ENCODE measurements around the gene SNX5.

SNX5 gene

DNA sequence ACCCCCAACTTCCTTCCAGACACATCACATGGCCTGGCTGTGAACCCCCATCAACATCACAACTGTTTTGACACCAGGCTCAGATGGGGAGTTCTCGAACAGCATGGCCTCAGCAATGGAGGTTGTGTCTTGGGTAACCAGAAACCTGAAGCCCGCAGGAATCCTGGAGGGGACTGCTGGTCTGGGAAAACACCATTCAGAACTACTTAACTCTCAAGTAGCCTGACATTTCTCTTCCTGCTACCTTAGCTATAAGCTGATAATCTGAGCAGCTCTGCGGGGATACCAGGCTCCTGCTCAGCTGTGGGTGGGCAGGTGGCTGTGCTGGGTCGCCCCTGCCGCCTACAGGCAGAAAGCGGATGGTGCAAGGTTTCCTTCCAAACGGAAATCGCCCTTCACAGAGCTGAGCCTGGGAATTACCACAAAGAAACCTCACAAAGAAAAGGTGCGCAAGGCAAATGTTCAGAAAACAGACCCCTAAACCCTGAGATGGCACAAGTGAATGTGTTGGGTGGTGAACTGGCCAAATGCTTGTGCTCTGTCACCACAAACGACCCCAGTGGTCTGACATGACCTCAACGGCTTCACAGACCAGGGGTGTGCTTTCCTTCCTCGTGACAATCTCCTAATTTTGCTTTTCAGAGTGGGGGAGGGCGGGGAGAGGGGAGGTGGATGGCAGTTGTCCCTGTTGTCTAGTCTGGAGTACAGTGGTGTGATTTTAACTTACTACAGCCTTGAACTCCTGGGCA lies 29.5 kb downstream of the SNX5 start:
- FAIRE-seq = no peak

DNA sequence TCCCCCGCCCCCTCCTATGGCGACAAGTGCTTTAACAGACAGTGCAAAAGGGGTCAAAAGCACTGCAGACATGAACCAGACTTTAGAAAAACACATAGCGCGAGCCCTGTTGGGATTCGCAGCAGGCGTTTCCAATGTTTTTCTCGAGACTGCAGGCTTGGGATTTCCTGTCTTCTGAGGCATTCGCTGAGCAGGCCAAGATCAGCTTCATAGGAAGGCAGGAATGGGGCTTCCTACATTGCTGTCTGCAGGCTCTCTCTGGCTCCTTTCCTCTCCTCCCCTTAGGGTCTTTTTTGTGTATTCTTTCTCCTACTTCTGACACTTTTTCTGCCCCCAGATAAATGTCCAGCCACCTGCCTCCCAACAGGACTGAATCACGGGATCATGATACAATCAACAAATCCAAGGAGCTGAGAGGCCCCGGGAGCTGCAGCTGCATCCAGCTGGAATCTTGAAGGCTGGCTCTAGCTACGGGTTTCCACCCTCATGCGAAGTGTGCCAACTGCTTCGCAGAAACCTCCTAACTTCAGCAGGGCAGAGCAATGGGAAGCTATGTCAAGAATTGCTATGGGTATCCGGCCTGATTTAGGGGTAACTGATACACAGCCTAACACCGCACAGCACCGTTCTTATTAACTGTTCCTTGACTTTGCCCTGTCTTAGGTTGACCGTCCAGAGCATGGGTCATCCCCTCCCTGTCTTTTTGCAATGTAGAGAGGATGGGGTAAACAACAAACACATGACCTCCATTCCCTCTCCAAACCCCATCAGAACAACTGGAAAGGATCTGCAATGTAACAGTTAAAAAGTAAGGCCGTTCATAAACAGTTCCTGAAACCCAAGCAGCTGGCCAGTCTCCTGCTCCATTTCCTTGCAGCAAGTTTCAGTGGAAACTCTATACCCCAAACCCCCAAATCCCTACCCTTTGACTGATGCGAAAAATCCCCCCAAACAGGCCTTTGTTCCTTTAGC lies 31.5 kb downstream of the SNX5 start:
- FAIRE-seq = no peak

- no peak for FAIRE-seq
Measured at GRCh38 chr20:17936286-17936760, 32.3 kb downstream of the SNX5 start.

- no peak for FAIRE-seq
Measured at GRCh38 chr20:17935761-17936160, 32.8 kb downstream of the SNX5 start.

- FAIRE-seq = no peak
Measured at GRCh38 chr20:17935186-17935585, 33.4 kb downstream of the SNX5 start.

DNA sequence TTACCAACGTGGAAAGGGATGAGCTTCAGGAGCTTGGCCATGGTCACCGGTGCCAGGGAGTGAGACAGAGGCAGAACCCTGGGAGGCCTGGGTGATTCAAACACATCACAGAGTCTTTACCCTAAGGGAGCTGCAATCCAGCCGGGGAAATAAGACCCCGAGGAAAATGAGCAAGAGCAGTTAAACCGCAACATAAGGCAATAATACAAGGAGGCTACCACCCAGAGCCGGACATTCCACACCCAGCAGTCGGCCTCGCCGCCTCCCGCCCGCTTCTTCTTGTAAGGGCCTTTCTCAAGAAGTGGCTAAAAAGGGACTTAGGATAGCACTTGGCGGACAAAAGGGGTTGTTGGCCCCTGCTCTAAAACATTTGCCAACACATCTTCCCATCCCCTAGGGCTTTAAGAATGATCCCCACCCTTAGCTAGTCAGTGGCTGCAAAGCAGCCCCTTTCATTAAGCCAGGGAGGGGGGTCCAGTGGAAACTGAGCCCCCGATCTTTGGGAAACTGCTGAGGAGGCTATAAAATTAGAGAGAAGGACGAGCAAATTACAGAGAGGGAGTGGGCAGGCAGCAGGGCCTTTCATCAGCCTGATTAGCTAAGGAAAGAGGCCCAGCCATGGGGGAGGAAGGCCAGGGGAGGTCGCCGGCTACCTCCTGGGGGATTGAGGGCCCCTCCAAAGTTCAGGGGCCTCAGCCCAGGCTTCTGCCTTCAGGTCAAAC lies 34.3 kb downstream of the SNX5 start:
- no peak for FAIRE-seq

GRCh38 chr20:17933711-17934110 lies 34.9 kb downstream of the SNX5 start:
- FAIRE-seq = no peak

DNA sequence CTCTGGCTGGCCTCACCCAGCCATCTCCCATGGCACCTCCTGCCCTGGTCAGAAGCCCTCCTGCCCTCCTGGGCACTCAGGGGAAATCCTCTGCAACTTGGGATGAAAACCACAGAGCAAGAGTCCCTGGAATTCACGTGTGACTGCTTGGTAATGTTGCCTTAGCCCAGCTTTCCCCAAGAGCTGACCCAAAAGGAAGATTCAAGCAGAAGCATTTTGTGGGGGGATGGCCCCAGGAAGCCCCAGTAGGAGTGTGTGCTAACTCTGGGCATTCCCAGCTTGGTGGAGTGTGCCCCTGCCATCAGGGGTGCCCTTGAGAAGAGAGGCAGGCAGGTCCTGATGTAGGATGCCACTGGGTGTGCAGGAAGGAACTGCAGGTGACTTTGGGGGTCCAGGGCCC lies 35.5 kb downstream of the SNX5 start:
- FAIRE-seq = no peak

DNA sequence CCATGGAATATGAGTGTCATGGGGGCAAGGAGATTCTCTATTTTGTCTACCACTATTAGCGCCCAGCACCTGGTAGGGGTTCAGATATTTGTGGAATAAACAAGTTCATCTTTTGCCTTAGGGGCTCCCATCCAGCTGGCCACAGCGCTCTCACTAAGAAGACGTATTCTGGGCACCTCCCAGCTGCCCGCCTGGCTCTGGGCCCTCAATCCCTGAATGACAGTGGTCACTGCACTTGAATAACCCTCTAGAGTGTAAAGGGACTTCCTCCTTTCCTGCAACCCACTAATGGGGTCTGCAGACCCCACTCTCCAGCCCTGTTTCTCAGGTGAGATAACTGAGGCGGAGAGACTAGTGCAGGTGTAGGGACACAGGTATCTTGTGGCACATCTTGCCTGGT lies 36.2 kb downstream of the SNX5 start:
- no peak for FAIRE-seq

- FAIRE-seq = no peak
Measured at GRCh38 chr20:17931513-17931912, 37.1 kb downstream of the SNX5 start.

- FAIRE-seq = no peak
Measured at GRCh38 chr20:17928633-17929311, 39.8 kb downstream of the SNX5 start.

- FAIRE-seq = no peak
Measured at GRCh38 chr20:17928211-17928611, 40.4 kb downstream of the SNX5 start.

DNA sequence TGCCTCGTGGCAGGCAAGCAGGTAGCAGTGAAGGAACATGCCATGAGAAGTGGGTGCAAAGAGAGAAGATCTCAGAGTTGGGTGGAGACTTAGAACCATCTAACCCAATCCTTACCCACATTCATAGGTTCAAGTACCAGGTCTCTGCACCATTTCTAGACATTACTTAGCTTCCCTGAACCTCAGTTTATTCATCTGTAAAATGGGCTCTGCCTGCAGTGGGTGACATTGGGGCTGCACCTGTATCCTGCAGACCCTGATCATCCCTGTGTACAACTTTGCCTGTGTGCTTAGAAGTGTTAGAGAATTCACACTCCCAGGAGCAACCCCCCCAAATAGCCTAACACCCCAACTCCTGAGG lies 42.7 kb downstream of the SNX5 start:
- FAIRE-seq = no peak

DNA sequence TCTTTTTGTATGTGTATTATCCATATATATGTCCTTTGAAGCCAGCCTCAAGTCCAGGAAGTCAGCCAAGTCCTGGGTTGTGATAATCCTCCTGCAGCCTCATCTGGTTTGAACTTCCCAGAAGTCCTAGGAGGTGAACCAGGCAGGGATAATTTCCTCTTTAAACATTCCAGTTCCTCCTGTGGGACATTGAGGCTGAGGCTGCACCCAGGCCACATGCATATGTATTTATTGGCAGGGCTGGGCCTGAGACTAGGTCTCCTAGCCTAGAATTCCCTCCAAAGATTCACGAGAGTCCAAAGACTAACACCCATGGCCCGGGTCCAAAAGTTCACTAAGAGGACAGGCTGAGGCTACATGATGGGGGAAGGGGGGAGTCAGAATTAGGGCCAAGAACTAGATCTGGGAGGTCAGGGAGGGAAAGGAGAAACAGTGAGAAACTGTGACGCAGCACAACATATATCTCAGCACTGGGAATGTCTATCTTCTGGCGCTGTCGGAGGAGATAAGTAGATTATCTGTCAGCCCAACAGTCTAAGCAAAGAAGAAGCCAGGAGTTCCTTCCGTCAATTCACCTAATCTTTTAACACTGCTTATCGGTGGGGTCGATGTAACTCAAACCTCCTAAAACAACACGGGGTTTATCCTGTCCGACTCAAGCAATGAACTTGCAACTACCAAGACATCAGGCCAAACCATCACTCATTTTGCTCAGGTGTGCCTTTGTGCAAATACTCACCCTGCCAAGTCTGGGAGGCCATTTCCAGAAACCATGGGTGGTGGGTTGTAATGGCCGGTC lies 43.3 kb downstream of the SNX5 start:
- FAIRE-seq = no peak

DNA sequence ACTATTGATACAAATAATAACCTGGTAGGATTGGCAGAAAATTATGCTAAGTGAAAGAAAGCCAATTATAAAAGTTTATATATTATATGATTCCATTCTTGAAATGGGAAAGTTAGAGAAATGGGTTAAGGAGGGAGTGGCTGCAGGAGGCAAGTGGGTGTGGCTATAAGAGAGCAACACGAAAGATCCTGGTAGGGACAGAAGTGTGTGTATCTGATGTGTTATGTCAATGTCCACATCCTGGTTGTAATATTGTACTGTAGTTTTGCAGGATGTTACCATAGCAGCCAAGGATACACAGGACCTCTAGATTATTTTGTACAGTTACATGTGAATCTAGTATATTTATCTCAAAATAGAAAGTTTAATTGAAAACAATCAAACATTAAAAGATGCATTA lies 46.8 kb downstream of the SNX5 start:
- no peak for FAIRE-seq

- FAIRE-seq = no peak
Measured at GRCh38 chr20:17919149-17919548, 49.4 kb downstream of the SNX5 start.

- FAIRE-seq = no peak
Measured at GRCh38 chr20:17917832-17918618, 50.6 kb downstream of the SNX5 start.

- FAIRE-seq = no peak
Measured at GRCh38 chr20:17916433-17916891, 52.1 kb downstream of the SNX5 start.

- no peak for FAIRE-seq
Measured at GRCh38 chr20:17914957-17915356, 53.6 kb downstream of the SNX5 start.

DNA sequence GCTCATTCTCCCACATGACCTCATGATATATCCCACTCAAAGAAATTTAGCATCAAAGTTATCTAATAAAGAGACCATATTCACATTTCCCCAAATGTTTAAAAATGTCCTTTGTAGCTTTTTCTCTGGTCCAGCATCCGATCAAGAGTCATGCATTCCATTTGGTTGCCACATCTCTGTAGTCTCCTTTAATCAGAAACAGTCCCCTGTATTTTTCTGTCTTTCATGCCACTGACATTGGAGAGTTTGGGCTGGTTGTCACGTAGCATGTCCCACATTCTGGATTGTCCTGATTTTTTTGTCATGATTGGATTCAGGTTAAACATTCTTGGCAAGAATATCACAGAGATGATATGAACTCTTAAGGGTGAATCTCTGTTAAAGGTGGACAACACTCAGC lies 55.7 kb downstream of the SNX5 start:
- no peak for FAIRE-seq

DNA sequence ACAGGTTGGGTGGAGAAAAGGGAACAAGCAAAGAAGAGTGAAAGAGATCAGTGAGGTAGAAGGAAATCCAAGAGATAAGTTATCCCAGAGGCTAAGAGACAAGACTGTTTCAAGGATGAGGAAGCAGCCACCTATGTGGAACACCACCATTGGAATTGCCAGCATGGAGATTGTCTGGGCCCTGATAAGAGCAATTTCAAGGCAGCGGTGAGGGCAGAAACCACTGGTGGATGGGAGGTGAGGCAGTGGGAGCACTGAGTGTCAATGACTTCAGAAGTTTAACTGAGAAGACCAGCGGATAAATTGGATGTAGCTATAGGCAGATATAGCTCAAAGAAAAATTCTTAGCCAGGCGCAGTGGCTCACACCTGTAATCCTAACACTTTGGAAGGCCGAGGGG lies 56.7 kb downstream of the SNX5 start:
- FAIRE-seq = no peak
